Right renal pelvis (tissue), 4 donors: ENCODE data around the gene FBXL7. TPM values are rescaled to one million over a fixed set of nuclear protein-coding genes. Genes with fewer than 3 reads are reported as not detected.
A peak's percentile ranks its signal among the peaks of the same experiment; 100 is the strongest.

ENCODE experiments used
- DNase-seq, 4 donors: peaks; one replicate each; pipeline ENCODE4 v3.0.0-alpha.2; 2013; ENCODE audit warnings: low read depth in 4 of 4, low spot score in 3 of 4, missing footprints in 1 of 4
- polyA plus RNA-seq, 4 donors: library from polyadenylated mRNA; unstranded; fragments of 120-200 nt; gene quantifications; one replicate each; pipeline ENCODE4 v1.2.1, GENCODE V29; 2013; ENCODE audit not compliant: insufficient read length in 4 of 4

FBXL7 gene
- polyA plus RNA-seq, 4 donors, result 25.9 to 30.1 (median 28.2) TPM

DNA sequence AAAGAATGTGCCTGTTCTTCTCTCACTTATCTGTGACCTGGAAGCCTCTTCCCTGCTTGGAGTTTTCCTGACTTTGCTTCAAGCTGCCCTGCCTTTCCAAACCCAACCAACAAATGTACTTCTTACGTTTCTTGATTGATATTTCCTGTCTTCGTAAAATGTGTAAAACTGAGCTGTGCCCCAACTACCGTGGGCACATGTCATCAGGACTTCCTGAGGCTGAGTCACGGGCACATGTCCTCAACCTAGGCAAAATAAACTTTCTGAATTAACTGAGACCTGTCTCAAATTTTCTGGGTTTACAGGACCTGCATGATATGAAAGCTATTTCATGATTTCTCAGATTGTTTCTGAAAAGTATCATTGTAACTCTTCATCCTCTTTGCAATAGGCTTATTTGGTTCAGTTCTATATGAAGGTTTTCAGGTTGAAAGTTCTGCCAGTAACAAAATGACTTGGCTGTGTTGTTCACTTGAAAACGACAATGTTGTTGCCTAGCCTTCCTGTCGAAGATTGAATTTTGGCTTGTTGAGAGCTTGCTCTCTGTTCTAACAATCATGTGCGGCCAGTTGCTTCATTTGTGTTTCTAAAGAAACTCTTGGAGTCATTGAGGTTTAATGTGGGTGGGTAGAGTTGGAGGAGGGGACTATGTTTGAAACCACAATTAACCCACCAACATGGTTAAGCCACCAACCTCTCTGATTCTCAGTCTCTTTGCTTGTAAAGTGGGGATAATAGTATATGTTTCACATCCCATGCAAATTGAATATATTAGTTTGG, 145.6 kb downstream of the FBXL7 start:
- DNase-seq, result no peak

DNA sequence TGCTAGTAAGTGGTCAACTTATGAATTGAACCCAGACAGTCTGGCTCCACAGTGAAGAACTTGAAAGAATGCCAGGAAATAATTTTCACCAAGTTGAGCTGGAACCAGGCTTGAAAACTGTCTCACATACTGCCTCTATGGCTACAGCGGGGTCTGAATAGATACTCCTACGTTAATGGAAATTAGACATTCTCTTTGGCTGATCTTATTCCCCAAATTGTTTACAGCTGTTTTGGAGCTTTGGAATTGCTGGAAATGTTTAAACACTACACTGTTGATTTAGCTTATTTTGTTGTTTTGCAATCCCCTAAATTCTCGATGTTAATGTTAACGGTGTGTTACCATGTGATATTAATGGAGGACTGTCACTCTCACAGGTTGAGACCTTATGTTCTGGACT, 146.4 kb downstream of the FBXL7 start:
- DNase-seq, result no peak

DNA sequence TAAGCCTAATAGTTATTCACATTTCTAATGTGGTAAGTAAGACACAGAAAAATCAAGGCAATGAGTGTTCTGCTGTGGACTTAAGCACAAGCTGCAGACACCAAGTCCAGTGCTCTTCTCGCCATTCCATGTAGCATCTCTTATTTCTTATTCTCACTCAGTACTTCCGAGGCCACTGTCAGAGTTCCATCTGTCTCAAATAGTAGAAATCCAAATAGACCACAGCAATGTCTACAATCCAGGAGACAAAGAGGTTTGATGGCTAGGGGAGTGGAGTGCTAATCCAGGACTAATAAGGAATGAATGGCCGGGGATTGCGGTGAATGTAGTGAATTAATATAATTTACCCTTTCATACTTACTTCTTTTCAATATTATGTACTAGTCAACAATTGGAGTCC, 147.3 kb downstream of the FBXL7 start:
- DNase-seq, result no peak

DNA sequence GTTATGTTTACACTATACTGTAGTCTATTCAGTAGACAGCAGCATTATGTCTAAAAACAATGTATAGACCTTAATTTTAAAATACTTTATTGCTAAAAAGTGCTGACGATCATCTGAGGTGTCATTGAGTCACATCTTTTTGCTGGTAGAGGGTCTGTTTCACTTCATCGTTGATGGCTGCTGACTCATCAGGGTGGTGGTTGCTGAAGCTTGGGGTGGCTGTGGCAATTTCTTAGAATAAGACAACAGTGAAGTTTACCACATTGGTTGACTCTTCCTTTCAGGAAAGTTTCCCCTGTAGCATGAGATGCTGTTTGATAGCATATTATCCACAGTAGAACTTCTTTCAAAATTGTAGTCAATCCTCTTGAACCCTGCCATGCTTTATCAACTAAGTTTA, 150.3 kb downstream of the FBXL7 start:
- DNase-seq, result no peak

DNA sequence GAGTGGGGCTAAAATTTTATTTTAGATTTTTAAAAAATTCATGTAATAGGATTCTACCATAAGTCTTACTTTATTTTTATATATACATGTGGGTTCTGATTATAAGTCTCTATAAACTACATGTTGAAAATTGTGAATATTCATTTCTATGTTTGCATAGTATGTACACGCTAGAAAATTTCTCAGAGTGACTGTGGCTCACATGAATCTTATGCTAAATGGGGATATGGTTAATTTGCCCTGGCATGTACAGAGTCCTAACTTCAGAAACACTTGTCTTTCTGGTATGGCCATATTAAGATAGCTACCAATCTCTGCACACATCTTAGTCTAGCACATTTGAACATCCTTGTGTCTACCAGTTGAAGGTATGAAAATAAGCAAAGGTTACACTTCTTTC, 154.8 kb downstream of the FBXL7 start:
- DNase-seq, result no peak

DNA sequence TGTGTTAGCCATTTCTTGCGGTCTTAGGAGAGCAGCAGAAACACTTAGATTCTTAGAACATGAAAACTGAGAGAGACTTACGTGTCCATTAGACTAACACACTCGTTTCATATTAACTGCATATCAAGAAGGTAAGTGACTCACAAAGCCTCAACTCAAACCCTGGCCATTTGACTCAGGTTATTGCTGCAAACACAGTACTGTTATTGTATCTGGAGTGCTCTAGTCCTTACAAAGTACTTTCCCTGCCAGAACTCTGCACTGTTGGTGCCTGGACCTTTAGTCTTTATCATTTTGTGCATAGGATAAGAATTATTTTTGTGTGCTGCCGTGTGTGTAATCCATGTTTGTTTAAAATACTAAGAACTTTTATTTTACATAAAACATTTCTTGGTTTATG, 155.7 kb downstream of the FBXL7 start:
- DNase-seq, result no peak

DNA sequence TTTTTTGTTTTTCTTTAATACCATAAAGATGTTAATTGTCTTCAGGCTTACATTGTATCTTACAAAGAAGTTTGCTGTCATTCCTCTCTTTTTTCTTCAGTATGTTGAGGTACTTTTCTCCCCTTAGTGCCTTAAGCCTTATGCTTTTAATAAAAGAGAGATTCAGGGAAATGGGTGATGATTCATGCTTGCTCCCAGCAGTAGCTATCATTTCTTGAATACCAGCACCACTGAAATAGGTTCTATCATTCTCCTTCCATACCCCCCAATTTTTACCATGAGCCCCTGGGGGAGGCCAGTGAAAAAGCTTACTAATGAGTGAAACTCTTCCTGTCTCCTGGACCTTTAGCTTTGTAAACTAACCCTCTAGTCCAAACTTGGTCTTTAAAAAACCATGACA, 165.0 kb downstream of the FBXL7 start:
- no peak for DNase-seq

DNA sequence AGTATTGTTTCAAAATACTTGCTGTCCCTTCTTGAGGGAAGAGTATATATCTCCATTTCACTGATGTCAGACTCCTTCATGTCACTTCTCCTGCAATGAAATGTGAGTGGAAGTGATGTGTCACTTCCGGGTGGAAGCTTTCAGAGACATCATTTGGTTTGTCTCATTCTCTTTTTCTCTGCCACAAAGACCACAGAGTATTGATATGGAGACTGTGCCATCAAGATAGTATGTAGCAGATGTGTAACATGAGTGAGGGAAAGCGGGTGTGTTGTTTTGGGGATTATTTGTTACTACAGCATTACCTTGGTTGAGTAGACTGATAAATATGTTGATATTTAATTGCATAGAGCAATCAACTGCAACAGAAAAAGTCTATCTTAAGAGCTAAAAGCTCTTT, 169.8 kb downstream of the FBXL7 start:
- DNase-seq, result no peak

DNA sequence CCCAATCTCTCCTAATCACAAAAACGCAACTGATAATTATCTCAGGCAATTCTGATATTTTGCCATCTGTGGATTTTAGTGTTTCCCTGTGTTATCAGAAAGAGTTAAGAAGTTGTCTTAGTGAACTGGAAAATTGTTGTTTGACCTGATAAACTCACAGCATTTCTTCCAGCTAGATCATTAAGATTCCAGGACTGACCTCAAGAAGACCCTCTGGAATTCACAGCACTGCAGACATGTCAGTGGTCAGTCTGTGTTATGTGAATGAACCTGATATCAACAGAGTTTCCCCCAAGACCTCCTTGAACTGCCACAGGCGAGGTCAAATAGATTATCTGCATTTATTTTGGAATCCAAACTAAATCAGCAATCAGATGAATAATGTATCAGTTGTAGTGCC, 174.7 kb downstream of the FBXL7 start:
- no peak for DNase-seq

DNA sequence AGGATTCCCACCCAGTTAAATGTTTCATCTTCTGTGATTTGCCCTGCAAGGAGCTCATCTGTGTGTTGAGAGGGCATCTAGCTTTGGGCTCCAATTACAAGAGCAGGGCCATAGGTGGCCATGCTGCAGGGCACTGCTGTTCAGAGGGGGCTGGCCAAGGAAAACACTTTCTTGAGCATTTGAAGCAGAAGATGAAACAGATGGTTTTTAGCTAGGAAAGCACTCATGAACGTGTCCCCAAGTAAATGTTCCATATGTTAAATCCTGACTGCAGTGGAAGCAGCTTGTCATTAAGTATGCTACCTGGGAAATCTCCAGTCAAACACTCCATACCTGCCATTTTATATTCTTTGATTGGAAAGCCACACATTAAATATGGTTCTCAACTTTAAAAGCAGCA, 176.6 kb downstream of the FBXL7 start:
- DNase-seq, result no peak

DNA sequence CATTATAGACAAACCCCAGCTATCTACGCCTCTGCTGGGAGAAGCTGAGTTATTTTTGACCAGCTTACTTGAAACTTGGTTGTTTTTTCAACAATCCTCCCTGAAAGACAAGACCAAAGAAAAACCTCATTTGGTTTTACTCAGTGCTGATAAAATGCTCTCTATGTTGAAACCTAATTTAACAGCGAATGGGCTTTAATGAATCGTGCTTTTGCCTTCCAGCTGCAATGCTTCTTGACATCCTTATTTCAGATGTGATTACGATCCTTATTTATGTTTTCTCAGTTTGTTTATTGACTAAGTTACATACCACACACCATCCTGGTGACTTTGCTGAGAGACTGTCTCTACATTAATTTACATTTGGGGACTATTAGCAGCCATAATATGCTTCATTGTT, 179.2 kb downstream of the FBXL7 start:
- DNase-seq, result no peak

DNA sequence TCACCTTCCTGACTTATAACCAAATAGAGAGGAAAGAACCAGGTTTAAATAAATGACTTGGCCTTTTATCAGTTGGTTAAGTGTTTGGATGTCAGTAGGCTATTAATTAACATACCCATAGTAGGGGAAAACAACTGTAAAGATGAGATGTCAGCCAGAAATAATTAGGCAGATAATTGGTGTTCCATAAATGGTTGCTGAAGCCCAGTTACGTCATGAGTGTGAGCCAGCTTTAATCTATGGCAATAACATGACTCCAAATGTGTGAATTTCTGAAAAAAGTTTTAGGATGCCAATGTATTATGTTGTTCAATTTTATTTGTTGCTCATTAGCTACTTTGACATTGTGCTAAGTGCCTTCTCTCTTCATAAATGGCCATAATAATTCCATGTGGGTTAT, 180.5 kb downstream of the FBXL7 start:
- DNase-seq, result no peak

DNA sequence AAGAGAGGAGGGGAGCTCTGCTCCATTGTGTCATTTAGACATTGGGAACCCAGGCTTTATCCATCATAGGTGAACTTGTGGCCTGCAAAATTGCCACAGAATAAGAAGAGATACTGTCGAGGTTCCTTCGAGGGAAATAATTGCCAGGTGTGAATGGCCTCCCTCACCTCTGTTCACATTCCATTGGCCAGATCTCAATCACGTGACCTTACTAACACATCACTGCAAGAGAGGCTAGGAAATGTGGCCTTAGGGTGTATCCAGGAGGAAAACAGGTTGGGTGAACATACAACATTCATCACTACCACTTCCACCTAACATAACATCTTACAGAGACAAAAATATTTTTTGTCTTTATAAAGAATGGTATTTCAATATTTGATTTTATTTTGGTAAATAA, 182.1 kb downstream of the FBXL7 start:
- DNase-seq, result no peak

DNA sequence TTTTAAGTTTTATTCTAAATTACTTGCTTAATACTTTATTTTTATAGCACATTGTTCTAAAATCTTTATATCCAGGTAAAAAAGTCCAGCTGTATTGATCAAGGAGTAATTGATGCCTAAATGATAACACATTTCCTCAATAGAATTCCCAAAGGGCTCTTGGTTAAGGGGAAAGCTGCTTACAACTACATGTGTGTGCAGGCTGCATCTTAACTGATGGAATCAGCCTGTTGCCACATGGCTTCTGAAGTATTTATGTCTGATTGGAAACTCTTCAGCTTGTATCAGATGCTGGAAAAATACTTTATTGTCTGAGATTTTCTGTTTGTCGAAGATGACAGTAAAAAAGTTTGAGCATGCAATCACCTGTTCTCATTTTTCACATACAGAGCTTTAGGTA, 182.6 kb downstream of the FBXL7 start:
- DNase-seq, result no peak

DNA sequence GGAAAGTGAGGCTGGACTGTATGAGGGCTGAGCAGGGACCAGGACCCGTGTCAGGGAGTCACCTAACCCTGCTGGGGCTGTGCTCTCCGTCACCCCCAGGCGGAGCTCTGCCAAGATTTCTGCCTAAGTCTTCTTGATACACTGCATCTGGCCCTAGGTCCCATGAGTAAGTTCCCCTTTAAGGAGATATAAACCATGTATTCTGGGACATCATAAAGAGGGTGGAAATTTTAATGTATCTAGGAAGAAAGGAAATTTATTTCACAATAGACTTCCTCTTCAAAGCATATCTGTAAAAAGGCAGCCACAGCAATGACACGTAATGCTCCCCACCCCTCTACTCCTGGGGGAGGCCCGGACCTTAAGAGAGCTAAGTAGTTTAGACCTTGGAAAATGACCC, 183.4 kb downstream of the FBXL7 start:
- DNase-seq, result peak in 2 of 4 donors; percentile 36 to 45

DNA sequence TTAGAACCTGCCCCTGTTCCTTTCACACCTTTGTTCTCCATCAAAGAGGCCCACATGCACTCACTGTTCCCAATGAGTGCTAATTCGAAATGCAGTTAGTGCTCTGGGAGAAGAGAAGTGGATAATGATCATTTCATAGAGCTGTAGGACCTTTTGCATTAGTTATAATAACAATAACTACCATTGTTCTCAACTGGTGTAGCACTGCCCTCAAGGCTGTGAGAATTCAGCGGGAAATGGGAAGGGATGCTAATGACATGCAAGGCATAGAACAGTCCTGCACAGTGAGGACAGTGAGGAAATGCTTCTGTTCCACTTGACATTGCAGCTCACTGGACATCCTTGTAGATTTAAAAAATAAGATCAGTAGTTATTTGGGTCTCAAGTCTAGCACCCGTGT, 187.4 kb downstream of the FBXL7 start:
- DNase-seq, result no peak

DNA sequence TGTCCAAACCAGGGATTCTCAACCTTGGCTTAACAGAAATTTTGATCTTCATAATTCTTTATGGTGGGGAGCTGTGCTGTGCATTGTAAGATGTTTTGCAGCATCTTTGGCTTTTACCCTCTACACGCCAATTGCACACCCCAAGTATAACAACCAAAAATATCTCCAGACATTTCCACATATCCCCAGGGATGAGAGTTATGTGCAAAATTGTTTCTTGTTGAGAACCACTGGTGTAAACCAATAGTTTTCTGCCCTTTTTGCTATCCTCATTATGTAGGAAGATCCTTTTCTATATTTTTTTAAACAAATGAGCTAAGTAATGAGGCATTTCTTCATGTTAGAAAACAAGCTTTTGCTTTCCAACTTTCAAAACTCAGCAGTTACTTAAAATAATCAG, 189.9 kb downstream of the FBXL7 start:
- DNase-seq, result no peak

DNA sequence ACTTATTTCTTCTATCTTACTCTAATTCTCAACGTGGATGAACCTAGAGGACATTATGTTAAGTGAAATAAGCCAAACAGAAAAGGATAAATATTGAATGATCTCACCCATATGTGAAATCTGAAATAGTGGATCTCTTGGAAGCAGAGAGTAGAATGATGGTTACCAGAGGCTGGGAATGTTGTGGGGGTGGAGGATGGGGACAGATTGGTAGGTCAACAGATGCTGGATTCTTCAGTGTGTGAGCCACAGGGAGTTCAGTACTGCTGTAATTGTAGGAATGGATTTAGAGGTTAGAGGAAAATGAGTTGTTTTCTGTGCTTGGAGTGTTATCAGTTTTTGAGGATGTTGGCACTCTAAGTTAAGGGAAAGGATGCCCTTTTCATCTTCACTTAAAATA, 190.6 kb downstream of the FBXL7 start:
- DNase-seq, result no peak

DNA sequence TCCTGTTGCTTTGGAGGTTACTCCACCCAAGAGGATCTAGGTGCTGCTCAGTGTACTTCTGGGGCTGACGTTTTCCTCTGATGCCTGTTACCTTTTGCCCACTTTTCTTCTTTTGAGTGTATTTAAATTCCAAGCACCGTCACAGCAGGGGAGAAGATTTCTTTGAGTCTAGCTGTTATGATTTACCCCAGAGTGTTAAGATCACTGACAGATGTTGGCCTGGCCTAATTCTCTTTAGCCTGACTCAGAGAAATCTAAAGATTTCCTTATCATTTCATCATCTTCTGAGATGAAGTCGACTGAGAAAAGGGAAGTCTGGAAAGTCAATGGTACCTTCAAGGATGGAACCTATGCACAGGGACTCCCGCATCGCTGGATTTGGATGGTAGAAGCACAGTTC, 191.5 kb downstream of the FBXL7 start:
- no peak for DNase-seq

DNA sequence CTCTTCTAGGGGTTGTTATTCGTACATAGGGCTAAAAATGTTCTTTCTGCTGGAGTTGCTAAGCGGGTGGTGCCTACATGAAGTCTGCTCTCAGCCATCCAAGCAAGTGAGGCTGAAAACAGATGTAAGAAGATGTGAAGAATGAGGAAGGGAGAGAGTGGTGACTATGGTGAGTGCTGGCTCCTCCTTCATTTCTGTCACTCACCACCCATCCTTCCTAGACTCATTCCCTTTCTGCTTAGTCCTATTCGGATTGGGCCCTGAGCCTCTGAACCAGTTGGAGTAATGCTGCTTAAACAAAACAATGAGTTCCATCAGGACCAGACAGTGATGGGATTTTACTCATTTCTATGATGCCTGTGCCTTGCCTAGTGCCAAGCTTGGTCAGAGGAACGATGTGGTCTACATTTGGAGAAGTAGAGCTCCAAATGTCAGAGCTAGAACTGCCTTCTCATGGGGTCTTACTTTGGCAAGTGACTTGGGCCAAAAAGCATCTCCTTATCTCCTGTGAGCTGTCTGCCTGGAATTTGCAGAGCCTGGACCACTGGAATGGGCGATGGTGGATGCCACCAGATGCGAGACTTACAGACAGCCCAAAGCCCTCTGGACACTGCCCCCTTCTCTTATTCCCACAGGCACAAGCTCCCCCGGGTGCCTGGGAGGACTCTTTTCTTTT, 192.9 kb downstream of the FBXL7 start:
- DNase-seq, result no peak

DNA sequence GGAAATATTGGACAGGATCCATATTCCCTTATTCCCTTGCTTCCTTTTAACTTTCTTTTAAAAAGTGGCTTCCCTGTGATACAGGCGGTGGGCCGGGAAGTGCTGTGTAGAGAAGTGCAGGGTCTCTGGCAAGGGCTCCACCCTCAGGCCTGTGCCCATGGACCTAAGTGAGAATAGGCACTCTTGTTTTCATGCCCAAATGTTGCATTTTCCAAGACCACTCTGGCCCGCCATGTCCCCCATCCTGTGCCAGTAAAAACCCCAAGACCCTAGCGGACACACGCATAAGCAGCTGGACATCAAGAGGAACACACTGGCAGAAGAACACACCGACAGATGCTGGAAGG, 193.4 kb downstream of the FBXL7 start:
- DNase-seq, result no peak

DNA sequence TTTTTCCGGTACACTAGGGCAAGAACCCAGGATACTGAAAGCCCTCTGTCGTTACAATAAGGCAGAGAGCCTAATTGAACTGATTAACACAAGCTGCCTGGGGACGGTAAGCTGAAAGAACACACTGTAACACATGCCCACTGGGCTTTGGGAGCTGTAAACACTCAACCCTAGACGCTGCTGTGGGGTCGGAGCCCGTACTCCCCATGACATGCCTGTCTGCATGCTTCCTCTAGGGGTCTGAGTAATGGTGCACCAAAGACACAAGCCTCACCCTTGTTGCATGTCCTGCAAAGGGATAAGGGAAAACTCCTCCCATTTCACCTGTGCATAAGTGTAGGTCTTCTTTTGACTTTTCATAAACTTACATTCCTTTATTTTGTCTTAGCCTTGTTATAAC, 194.0 kb downstream of the FBXL7 start:
- DNase-seq, result no peak
